Lung (tissue), 12 donors: ENCODE measurements around the gene GTF2A1L. TPM values are rescaled to one million over a fixed set of nuclear protein-coding genes. Genes with fewer than 3 reads are reported as not detected.
A peak's percentile ranks its signal among the peaks of the same experiment; 100 is the strongest.

ENCODE experiments used
- ATAC-seq: fragments of 200-7000 bp; cut with Tn5 transposase; one replicate; pipeline ENCODE4 v1.9.1; 2020; ENCODE audit warnings: moderate number of reproducible peaks; ENCODE audit not compliant: insufficient read depth, low FRiP score
- DNase-seq, 3 donors: peaks; one replicate each; pipeline ENCODE4 v3.0.0-alpha.2; 2013 to 2017
- H3K27ac ChIP-seq, 2 donors: one replicate each; pipeline ENCODE4 v1.5.1; 2013; ENCODE audit warnings: mild to moderate bottlenecking in 2 of 2, moderate library complexity in 2 of 2, control low read depth in 1 of 2, inconsistent platforms in 1 of 2, low read depth in 1 of 2, low read length in 1 of 2
- H3K27me3 ChIP-seq, 3 donors: one replicate each; pipeline ENCODE4 v1.5.1; 2013; ENCODE audit warnings: low read length in 2 of 3; ENCODE audit not compliant: control insufficient read depth in 3 of 3, insufficient read depth in 3 of 3
- H3K36me3 ChIP-seq, 4 donors: one replicate each; pipeline ENCODE4 v1.5.1; 2013; ENCODE audit warnings: low read length in 4 of 4, mild to moderate bottlenecking in 1 of 4, moderate library complexity in 1 of 4; ENCODE audit not compliant: control insufficient read depth in 4 of 4, insufficient read depth in 4 of 4
- H3K4me1 ChIP-seq, 5 donors: one replicate each; pipeline ENCODE4 v1.5.1; 2013; ENCODE audit warnings: low read length in 5 of 5, mild to moderate bottlenecking in 2 of 5, moderate library complexity in 1 of 5; ENCODE audit not compliant: control insufficient read depth in 5 of 5, insufficient read depth in 5 of 5
- H3K4me3 ChIP-seq: one replicate; pipeline ENCODE4 v1.5.1; 2013; ENCODE audit warnings: mild to moderate bottlenecking, control low read depth, moderate library complexity
- H3K9ac ChIP-seq, 2 donors: one replicate each; pipeline ENCODE4 v1.5.1; 2013; ENCODE audit warnings: low read length in 2 of 2, control low read depth in 1 of 2; ENCODE audit not compliant: insufficient read depth in 1 of 2
- H3K9me3 ChIP-seq, 4 donors: one replicate each; pipeline ENCODE4 v1.5.1; 2013; ENCODE audit warnings: low read length in 3 of 4, mild to moderate bottlenecking in 1 of 4, moderate library complexity in 1 of 4; ENCODE audit not compliant: control insufficient read depth in 4 of 4, insufficient read depth in 3 of 4
- CTCF ChIP-seq: IDR thresholded peaks from 2 replicates; pipeline ENCODE4 v1.5.1; 2012; ENCODE audit warnings: mild to moderate bottlenecking; ENCODE audit errors: control extremely low read depth, extremely low read depth
- WGBS, 2 donors: extraction: QIAGEN DNeasy Blood & Tissue Kit; methylation state at CpG; one replicate each; pipeline ENCODE4 v1.1.7; 2013; 5-methylcytosine and 5-hydroxymethylcytosine counted together
- polyA plus RNA-seq, 2 donors: library from polyadenylated mRNA; stranded (reverse); fragments of 200-250 nt; gene quantifications; one replicate each; pipeline ENCODE4 v1.2.1, GENCODE V29; 2013
- total RNA-seq, 2 donors: library from RNA; depleted of rRNA in 1 of 2; stranded (reverse); fragments of >200 nt in 1 of 2; gene quantifications; one replicate each; pipeline ENCODE4 v1.2.1, GENCODE V29; 2014 to 2021
- donor health status: control.
- donor health status: control.
- donor health status: Bipolar disorder and iron deficiency.
- donor health status: healthy.
- donor health status: DM: yes; HTN: yes; CAD: no.

The GTF2A1L gene
- total and polyA plus RNA-seq, 4 donors: 0.39 to 1.6 (median 0.51) TPM; not detected in 1

- ATAC-seq (no peak), DNase-seq (no peak)
- H3K9me3 ChIP-seq: no peaks in the 10 kb centered on the region
- no peaks in the 10 kb centered on the region for H3K27me3 ChIP-seq
- WGBS, 2 donors: 69 to 82% methylated on average over 2 of the region's 2 CpGs
- no peak overlapping the region for H3K9ac ChIP-seq
- H3K36me3 ChIP-seq: no peaks in the 10 kb centered on the region
- H3K4me1 ChIP-seq: peaks cover 0 to 33% (median 12%) of the 10 kb centered on the region in 5 donors
- TF ChIP-seq CTCF: no peak
- H3K4me3 ChIP-seq: no peak overlapping the region
- no peak overlapping the region for H3K27ac ChIP-seq
These were observed 94.5 kb downstream of the GTF2A1L start for GRCh38 chr2:48712151-48712550.

GRCh38 chr2:48713647-48714046 lies 96.0 kb downstream of the GTF2A1L start:
- H3K27ac ChIP-seq: no peak overlapping the region
- 49 to 86% methylated on average over 1 of the region's 1 CpG for WGBS, 2 donors
- DNase-seq: peak in 1 of 3 donors; percentile 42
- H3K4me1 ChIP-seq: peaks cover 0 to 38% (median 12%) of the 10 kb centered on the region in 5 donors
- no peaks in the 10 kb centered on the region for H3K36me3 ChIP-seq
- H3K9ac ChIP-seq: no peak overlapping the region
- ATAC-seq: no peak
- no peak overlapping the region for H3K4me3 ChIP-seq
- no peaks in the 10 kb centered on the region for H3K27me3 ChIP-seq
- no peak for TF ChIP-seq CTCF
- H3K9me3 ChIP-seq: no peaks in the 10 kb centered on the region

- Histone ChIP-seq H3K4me1 (peaks cover 2 to 38% (median 12%) of the 10 kb centered on the region in 5 donors), H3K27me3 (no peaks in the 10 kb centered on the region), H3K36me3 (no peaks in the 10 kb centered on the region), H3K4me3 (no peak overlapping the region), H3K9me3 (no peaks in the 10 kb centered on the region), H3K27ac (no peak overlapping the region), H3K9ac (peak overlapping the region in 1 of 2 donors; percentile 48)
- TF ChIP-seq CTCF: no peak
- 45 to 79% methylated on average over 2 of the region's 2 CpGs for WGBS, 2 donors
- ATAC-seq (no peak), DNase-seq (peak; percentile 22 to 73 (median 68))
These were observed 96.6 kb downstream of the GTF2A1L start for GRCh38 chr2:48714245-48714644.
